ENCODE results near the gene PLPP6. TPM values are rescaled to one million over a fixed set of nuclear protein-coding genes. Genes with fewer than 3 reads are reported as not detected.

The PLPP6 gene
- polyA plus RNA-seq, 1 donor = 17.8 TPM

- DNase-seq = no peak
Measured at GRCh38 chr9:4690144-4690543, 28.1 kb downstream of the PLPP6 start.

- no peak for DNase-seq
Measured at GRCh38 chr9:4691795-4692194, 29.7 kb downstream of the PLPP6 start.

- no peak for DNase-seq
Measured at GRCh38 chr9:4700091-4700490, 38.0 kb downstream of the PLPP6 start.

- DNase-seq = no peak
Measured at GRCh38 chr9:4700932-4701331, 38.8 kb downstream of the PLPP6 start.

- no peak for DNase-seq
Measured at GRCh38 chr9:4701526-4701925, 39.4 kb downstream of the PLPP6 start.

- no peak for DNase-seq
Measured at GRCh38 chr9:4704129-4704528, 42.0 kb downstream of the PLPP6 start.

- no peak for DNase-seq
Measured at GRCh38 chr9:4706021-4706420, 43.9 kb downstream of the PLPP6 start.

- DNase-seq = no peak
Measured at GRCh38 chr9:4706971-4707622, 45.0 kb downstream of the PLPP6 start.

GRCh38 chr9:4709380-4709779, 47.3 kb downstream of the PLPP6 start:
- DNase-seq = no peak

GRCh38 chr9:4713849-4714248, 51.8 kb downstream of the PLPP6 start:
- DNase-seq = no peak

- no peak for DNase-seq
Measured at GRCh38 chr9:4714266-4715016, 52.3 kb downstream of the PLPP6 start.

Other genes starting within 250 kb of the PLPP6 start
- gene SLC1A1, start 171.8 kb upstream of the PLPP6 start, polyA plus RNA-seq (ENCODE audit: insufficient read length) = 20.7 TPM
- gene SPATA6L, start 4.2 kb downstream of the PLPP6 start, polyA plus RNA-seq (ENCODE audit: insufficient read length) = 5.3 TPM
- gene CDC37L1, start 17.3 kb downstream of the PLPP6 start, polyA plus RNA-seq (ENCODE audit: insufficient read length) = 18.5 TPM
- 116 TPM for gene AK3, start 78.9 kb downstream of the PLPP6 start, polyA plus RNA-seq (ENCODE audit: insufficient read length)
- gene RCL1, start 130.7 kb downstream of the PLPP6 start, polyA plus RNA-seq (ENCODE audit: insufficient read length) = 20.2 TPM